GM20000 (cell line): Measurements from ENCODE around the gene FMNL2.
A peak's percentile ranks its signal among the peaks of the same experiment; 100 is the strongest.

Source experiments
- DNase-seq: peaks from one replicate; pipeline ENCODE4 v3.0.0; 2012; ENCODE audit warnings: low spot score
- CTCF ChIP-seq: IDR thresholded peaks from 2 replicates; pipeline ENCODE4 v1.5.1; 2012; ENCODE audit warnings: mild to moderate bottlenecking, control low read depth; ENCODE audit errors: extremely low read depth, missing control alignments

The FMNL2 gene

GRCh38 chr2:152335016-152335725 is at the start of gene FMNL2:
Gene FMNL2, plus strand, starts transcription at chr2:152335174.
- no peak for TF ChIP-seq CTCF
- DNase-seq, result peak; percentile 90

GRCh38 chr2:152292991-152293390 is 42.0 kb upstream of the FMNL2 start:
- no peak for TF ChIP-seq CTCF
- DNase-seq, result no peak

- TF ChIP-seq CTCF, result no peak
- no peak for DNase-seq
Measured at GRCh38 chr2:152297715-152298114, 37.3 kb upstream of the FMNL2 start.

- no peak for DNase-seq
- TF ChIP-seq CTCF, result no peak
Measured at GRCh38 chr2:152298754-152299153, 36.2 kb upstream of the FMNL2 start.

- no peak for DNase-seq
- TF ChIP-seq CTCF, result no peak
Measured at GRCh38 chr2:152301131-152301530, 33.8 kb upstream of the FMNL2 start.

- DNase-seq, result no peak
- TF ChIP-seq CTCF, result no peak
Measured at GRCh38 chr2:152303951-152304350, 31.0 kb upstream of the FMNL2 start.

GRCh38 chr2:152304836-152305235 is 30.1 kb upstream of the FMNL2 start:
- DNase-seq, result no peak
- TF ChIP-seq CTCF, result no peak
